Peyer's patch (tissue), 4 donors: ENCODE results near the gene IRS2. TPM values are rescaled to one million over a fixed set of nuclear protein-coding genes. Genes with fewer than 3 reads are reported as not detected.

Experiments
- DNase-seq, 3 donors: peaks; one replicate each; pipeline ENCODE4 v3.0.0-alpha.2; 2017 to 2019
- H3K27ac ChIP-seq, 4 donors: fragments of 200-600 bp; sonication (generic); one replicate each; pipeline ENCODE4 v1.5.1; 2016 to 2019
- H3K27me3 ChIP-seq, 2 donors: fragments of 200-600 bp; sonication (generic); one replicate each; pipeline ENCODE4 v1.5.1; 2019
- H3K36me3 ChIP-seq, 3 donors: fragments of 200-600 bp; sonication (generic); one replicate each; pipeline ENCODE4 v1.5.1; 2016 to 2019
- H3K4me1 ChIP-seq, 4 donors: fragments of 200-600 bp; sonication (generic); one replicate each; pipeline ENCODE4 v1.5.1; 2016 to 2019
- H3K4me3 ChIP-seq, 4 donors: fragments of 200-600 bp; sonication (generic); 1 replicate in 3 of 4; 2 replicates in 1 of 4; pipeline ENCODE4 v1.5.1; 2016 to 2019; ENCODE audit warnings: mild to moderate bottlenecking in 1 of 4
- H3K9me3 ChIP-seq, 4 donors: fragments of 200-600 bp; sonication (generic); one replicate each; pipeline ENCODE4 v1.5.1; 2016 to 2019; ENCODE audit warnings: mild to moderate bottlenecking in 1 of 4
- CTCF ChIP-seq, 6 experiments: fragments of 450-650 bp in 4 of 6; fragments of 200-600 bp in 2 of 6; sonication (generic) in 1 of 6; IDR thresholded peaks; one replicate each; pipeline ENCODE4 v1.5.1; 2017 to 2019; ENCODE audit warnings: antibody characterized with exemption in 6 of 6, mild to moderate bottlenecking in 3 of 6, moderate library complexity in 1 of 6
- POLR2A ChIP-seq, 2 donors: fragments of 450-650 bp; IDR thresholded peaks; one replicate each; pipeline ENCODE4 v1.5.1; 2017; ENCODE audit warnings: antibody characterized with exemption in 2 of 2, mild to moderate bottlenecking in 2 of 2, moderate library complexity in 2 of 2
- total RNA-seq, 4 donors: library from RNA; depleted of rRNA; stranded (reverse); fragments of >200 nt; gene quantifications; one replicate each; pipeline ENCODE4 v1.1.0, GENCODE V29; 2016

The IRS2 gene
- total RNA-seq, 4 donors from 2014 or later = 8.3 to 41.1 (median 22.3) TPM

GRCh38 chr13:109816112-109816807, 29.9 kb upstream of the IRS2 start:
- H3K36me3 ChIP-seq = no peaks in the 10 kb centered on the region
- no peak for DNase-seq
- no peaks in the 10 kb centered on the region for H3K27me3 ChIP-seq
- H3K9me3 ChIP-seq = no peaks in the 10 kb centered on the region
- H3K27ac ChIP-seq = no peak overlapping the region
- TF ChIP-seq POLR2A (IDR thresholded peaks at IDR 0.05) (no peak), CTCF (IDR thresholded peaks at IDR 0.05) (no peak)
- H3K4me3 ChIP-seq = no peak overlapping the region
- H3K4me1 ChIP-seq = no peaks in the 10 kb centered on the region

- no peak for TF ChIP-seq POLR2A (IDR thresholded peaks at IDR 0.05)
- TF ChIP-seq CTCF (IDR thresholded peaks at IDR 0.05) = no peak
- H3K27me3 ChIP-seq = no peaks in the 10 kb centered on the region
- no peak for DNase-seq
- H3K36me3 ChIP-seq = no peaks in the 10 kb centered on the region
- no peaks in the 10 kb centered on the region for H3K4me1 ChIP-seq
- no peaks in the 10 kb centered on the region for H3K9me3 ChIP-seq
- H3K4me3 ChIP-seq = no peak overlapping the region
- no peak overlapping the region for H3K27ac ChIP-seq
These were observed 29.3 kb upstream of the IRS2 start for GRCh38 chr13:109815651-109816050.

GRCh38 chr13:109813663-109814062, 27.3 kb upstream of the IRS2 start:
- H3K4me3 ChIP-seq = no peak overlapping the region
- H3K27me3 ChIP-seq = no peaks in the 10 kb centered on the region
- H3K4me1 ChIP-seq = no peaks in the 10 kb centered on the region
- H3K9me3 ChIP-seq = no peaks in the 10 kb centered on the region
- H3K27ac ChIP-seq = no peak overlapping the region
- H3K36me3 ChIP-seq = no peaks in the 10 kb centered on the region
- TF ChIP-seq POLR2A (IDR thresholded peaks at IDR 0.05) (no peak), CTCF (IDR thresholded peaks at IDR 0.05) (no peak)
- DNase-seq = no peak

- TF ChIP-seq CTCF (IDR thresholded peaks at IDR 0.05) (no peak), POLR2A (IDR thresholded peaks at IDR 0.05) (no peak)
- H3K27me3 ChIP-seq = no peaks in the 10 kb centered on the region
- DNase-seq = no peak
- H3K27ac ChIP-seq = no peak overlapping the region
- H3K4me3 ChIP-seq = no peak overlapping the region
- no peaks in the 10 kb centered on the region for H3K9me3 ChIP-seq
- no peaks in the 10 kb centered on the region for H3K36me3 ChIP-seq
- H3K4me1 ChIP-seq = no peaks in the 10 kb centered on the region
These were observed 26.0 kb upstream of the IRS2 start for GRCh38 chr13:109812382-109812781.

- no peak for DNase-seq
- Histone ChIP-seq H3K9me3 (no peaks in the 10 kb centered on the region), H3K27ac (no peak overlapping the region), H3K36me3 (no peaks in the 10 kb centered on the region), H3K4me3 (no peak overlapping the region), H3K4me1 (no peaks in the 10 kb centered on the region), H3K27me3 (no peaks in the 10 kb centered on the region)
- TF ChIP-seq POLR2A (IDR thresholded peaks at IDR 0.05) (no peak), CTCF (IDR thresholded peaks at IDR 0.05) (no peak)
These were observed 24.6 kb upstream of the IRS2 start for GRCh38 chr13:109810761-109811510.
